Liver (tissue), 9 donors: Measurements from ENCODE around the gene UTRN. TPM values are rescaled to one million over a fixed set of nuclear protein-coding genes. Genes with fewer than 3 reads are reported as not detected.

Source experiments
- DNase-seq: peaks from one replicate; pipeline ENCODE4 v3.0.0-alpha.2; 2017; ENCODE audit warnings: low spot score
- H3K27ac ChIP-seq, 2 donors: one replicate each; pipeline ENCODE4 v1.7.0; 2013; ENCODE audit warnings: inconsistent platforms in 2 of 2, low read length in 2 of 2, control low read depth in 1 of 2, low read depth in 1 of 2, mild to moderate bottlenecking in 1 of 2
- H3K27me3 ChIP-seq, 4 donors: one replicate each; pipeline versions ENCODE4 v1.6.1 to v1.7.0; 2013; ENCODE audit warnings: low read length in 3 of 4, inconsistent platforms in 1 of 4, mild to moderate bottlenecking in 1 of 4, moderate library complexity in 1 of 4; ENCODE audit not compliant: control insufficient read depth in 4 of 4, insufficient read depth in 4 of 4
- H3K36me3 ChIP-seq, 4 donors: one replicate each; pipeline versions ENCODE4 v1.6.1 to v1.7.0; 2013; ENCODE audit warnings: low read length in 3 of 4, mild to moderate bottlenecking in 3 of 4, low read depth in 1 of 4, moderate library complexity in 1 of 4; ENCODE audit not compliant: control insufficient read depth in 4 of 4, insufficient read depth in 3 of 4
- H3K4me1 ChIP-seq, 4 donors: one replicate each; pipeline versions ENCODE4 v1.6.1 to v1.7.0; 2013; ENCODE audit warnings: low read length in 3 of 4, mild to moderate bottlenecking in 3 of 4, moderate library complexity in 1 of 4; ENCODE audit not compliant: control insufficient read depth in 4 of 4, insufficient read depth in 4 of 4
- H3K4me3 ChIP-seq, 3 donors: one replicate each; pipeline versions ENCODE4 v1.6.1 to v1.7.0; 2013; ENCODE audit warnings: low read length in 3 of 3, control low read depth in 1 of 3, low read depth in 1 of 3, mild to moderate bottlenecking in 1 of 3
- H3K9ac ChIP-seq, 2 donors: one replicate each; pipeline ENCODE4 v1.7.0; 2013; ENCODE audit warnings: low read length in 2 of 2, mild to moderate bottlenecking in 2 of 2, moderate library complexity in 2 of 2, control low read depth in 1 of 2, low read depth in 1 of 2
- H3K9me3 ChIP-seq, 4 donors: one replicate each; pipeline versions ENCODE4 v1.6.1 to v1.7.0; 2013; ENCODE audit warnings: low read length in 3 of 4; ENCODE audit not compliant: control insufficient read depth in 4 of 4
- ATF3 ChIP-seq: IDR thresholded peaks from 2 replicates; pipeline ENCODE4 v1.6.1; 2016; ENCODE audit warnings: antibody characterized with exemption
- CTCF ChIP-seq: fragments of 150-350 bp; IDR thresholded peaks from 2 replicates; pipeline ENCODE4 v1.5.1; 2017; ENCODE audit warnings: improper control_type of control experiment, low read depth, low read length; ENCODE audit not compliant: missing input control
- EGR1 ChIP-seq, 2 donors: IDR thresholded peaks; 2 replicates each; pipeline ENCODE4 v1.6.1; 2016 to 2018; ENCODE audit warnings: antibody characterized with exemption in 2 of 2, low read depth in 2 of 2
- FOXA1 ChIP-seq: IDR thresholded peaks from 2 replicates; pipeline ENCODE4 v1.6.1; 2016; ENCODE audit warnings: antibody characterized with exemption
- FOXA2 ChIP-seq: IDR thresholded peaks from 2 replicates; pipeline ENCODE4 v1.6.1; 2016; ENCODE audit warnings: antibody characterized with exemption
- HNF4A ChIP-seq, 2 donors: conservative IDR thresholded peaks; 2 replicates each; pipeline ENCODE4 v1.6.1; 2016; ENCODE audit warnings: antibody characterized with exemption in 2 of 2, mild to moderate bottlenecking in 2 of 2
- HNF4G ChIP-seq: IDR thresholded peaks from 2 replicates; pipeline ENCODE4 v1.6.1; 2016; ENCODE audit warnings: antibody characterized with exemption
- JUND ChIP-seq, 2 donors: IDR thresholded peaks; 2 replicates each; pipeline ENCODE4 v1.6.1; 2016; ENCODE audit warnings: antibody characterized with exemption in 2 of 2
- MAX ChIP-seq: IDR thresholded peaks from 2 replicates; pipeline ENCODE4 v1.6.1; 2016; ENCODE audit warnings: antibody characterized with exemption
- REST ChIP-seq: IDR thresholded peaks from 2 replicates; pipeline ENCODE4 v1.6.1; 2016; ENCODE audit warnings: antibody characterized with exemption, mild to moderate bottlenecking
- RXRA ChIP-seq, 2 donors: IDR thresholded peaks; 2 replicates each; pipeline ENCODE4 v1.6.1; 2017 to 2018; ENCODE audit warnings: antibody characterized with exemption in 2 of 2, mild to moderate bottlenecking in 1 of 2
- SP1 ChIP-seq: IDR thresholded peaks from 2 replicates; pipeline ENCODE4 v1.6.1; 2018; ENCODE audit warnings: antibody characterized with exemption, mild to moderate bottlenecking
- TAF1 ChIP-seq: conservative IDR thresholded peaks from 2 replicates; pipeline ENCODE4 v1.6.1; 2016; ENCODE audit warnings: antibody characterized with exemption, mild to moderate bottlenecking
- YY1 ChIP-seq: IDR thresholded peaks from 2 replicates; pipeline ENCODE4 v1.6.1; 2016; ENCODE audit warnings: antibody characterized with exemption, mild to moderate bottlenecking
- ZBTB33 ChIP-seq: IDR thresholded peaks from 2 replicates; pipeline ENCODE4 v1.6.1; 2016; ENCODE audit warnings: antibody characterized with exemption
- WGBS: extraction: QIAGEN DNeasy Blood & Tissue Kit; methylation state at CpG from one replicate; pipeline ENCODE4 v1.1.7; 2013; 5-methylcytosine and 5-hydroxymethylcytosine counted together
- polyA plus RNA-seq, 2 donors: library from polyadenylated mRNA; stranded (reverse) in 1 of 2; unstranded in 1 of 2; fragments of 200-250 nt in 1 of 2; fragments of >200 nt in 1 of 2; fragmentation: Nextera tagmentation in 1 of 2; extraction: Ambion mirVana in 1 of 2; gene quantifications; one replicate each; pipeline versions ENCODE4 v1.2.1 to v1.2.3, GENCODE V29; 2013 to 2015
- total RNA-seq, 2 donors: library from RNA; depleted of rRNA; stranded (reverse); fragments of >200 nt; gene quantifications; one replicate each; pipeline ENCODE4 v1.2.3, GENCODE V29; 2014
- donor health status: healthy.
- donor health status: healthy.
- donor health status: healthy.
- donor health status: healthy.
- donor health status: healthy.

Gene UTRN
- total and polyA plus RNA-seq, 4 donors = 6.9 to 83.7 (median 47.6) TPM

- TF ChIP-seq HNF4G (no peak), FOXA1 (no peak), HNF4A (conservative IDR thresholded peaks at IDR 0.05) (peak; percentile 30 to 62), YY1 (peak; percentile 11), ATF3 (peak; percentile 82)
Measured at GRCh38 chr6:144307880-144308279, 22.7 kb downstream of the UTRN start (continued).

GRCh38 chr6:144310765-144311164, 25.6 kb downstream of the UTRN start:
- TF ChIP-seq HNF4A (conservative IDR thresholded peaks at IDR 0.05) = no peak
- TF ChIP-seq ATF3 = no peak
- WGBS = 79% methylated on average over 5 of the region's 5 CpGs
- no peak overlapping the region for H3K9ac ChIP-seq
- H3K27ac ChIP-seq = no peak overlapping the region
- DNase-seq = no peak
- peaks cover 0 to 7% (median 3%) of the 10 kb centered on the region in 4 donors for H3K36me3 ChIP-seq
- H3K27me3 ChIP-seq = no peaks in the 10 kb centered on the region
- no peaks in the 10 kb centered on the region for H3K9me3 ChIP-seq
- peaks cover 6 to 23% (median 16%) of the 10 kb centered on the region in 4 donors for H3K4me1 ChIP-seq
- no peak overlapping the region for H3K4me3 ChIP-seq

GRCh38 chr6:144311361-144311760, 26.2 kb downstream of the UTRN start:
- H3K27ac ChIP-seq = no peak overlapping the region
- H3K27me3 ChIP-seq = no peaks in the 10 kb centered on the region
- TF ChIP-seq HNF4A (conservative IDR thresholded peaks at IDR 0.05) = no peak
- TF ChIP-seq MAX = no peak
- TF ChIP-seq SP1 = no peak
- TF ChIP-seq CTCF = no peak
- no peak for TF ChIP-seq YY1
- TF ChIP-seq REST = no peak
- no peak for TF ChIP-seq ZBTB33
- no peak for TF ChIP-seq HNF4G
- no peak for TF ChIP-seq RXRA (IDR thresholded peaks at IDR 0.05)
- no peak for TF ChIP-seq FOXA2
- no peak for TF ChIP-seq JUND (IDR thresholded peaks at IDR 0.05)
- TF ChIP-seq FOXA1 = no peak
- no peak for TF ChIP-seq EGR1 (IDR thresholded peaks at IDR 0.05; ENCODE audit: low read depth in 2 of 2)
- no peak for TF ChIP-seq TAF1
- no peak for DNase-seq
- no peak overlapping the region for H3K4me3 ChIP-seq
- no peaks in the 10 kb centered on the region for H3K9me3 ChIP-seq
- 97% methylated on average over 2 of the region's 2 CpGs for WGBS
- peaks cover 9 to 24% (median 17%) of the 10 kb centered on the region in 4 donors for H3K4me1 ChIP-seq
- no peak overlapping the region for H3K9ac ChIP-seq
- peaks cover 0 to 7% (median 3%) of the 10 kb centered on the region in 4 donors for H3K36me3 ChIP-seq
